ENCODE results near the gene TYRO3.

The TYRO3 gene

GRCh38 chr15:41575282-41575681 is 16.3 kb downstream of the TYRO3 start:
- no peak for DNase-seq (ENCODE audit: low spot score)
- in situ Hi-C loops (cut with MboI; ENCODE audit: low pct_unique_long_range_greater_than_20kb, low sequenced_read_pairs, unreplicated experiment) = no loop called here
- no peak for TF ChIP-seq CTCF (IDR thresholded peaks at IDR 0.05; ENCODE audit: extremely low read depth, insufficient read depth, missing control alignments)

- in situ Hi-C loops (cut with MboI; ENCODE audit: low pct_unique_long_range_greater_than_20kb, low sequenced_read_pairs, unreplicated experiment) = no loop called here
- TF ChIP-seq CTCF (IDR thresholded peaks at IDR 0.05; ENCODE audit: extremely low read depth, insufficient read depth, missing control alignments) = no peak
- DNase-seq (ENCODE audit: low spot score) = no peak
Observed at GRCh38 chr15:41577863-41578735, 19.1 kb downstream of the TYRO3 start.

DNA sequence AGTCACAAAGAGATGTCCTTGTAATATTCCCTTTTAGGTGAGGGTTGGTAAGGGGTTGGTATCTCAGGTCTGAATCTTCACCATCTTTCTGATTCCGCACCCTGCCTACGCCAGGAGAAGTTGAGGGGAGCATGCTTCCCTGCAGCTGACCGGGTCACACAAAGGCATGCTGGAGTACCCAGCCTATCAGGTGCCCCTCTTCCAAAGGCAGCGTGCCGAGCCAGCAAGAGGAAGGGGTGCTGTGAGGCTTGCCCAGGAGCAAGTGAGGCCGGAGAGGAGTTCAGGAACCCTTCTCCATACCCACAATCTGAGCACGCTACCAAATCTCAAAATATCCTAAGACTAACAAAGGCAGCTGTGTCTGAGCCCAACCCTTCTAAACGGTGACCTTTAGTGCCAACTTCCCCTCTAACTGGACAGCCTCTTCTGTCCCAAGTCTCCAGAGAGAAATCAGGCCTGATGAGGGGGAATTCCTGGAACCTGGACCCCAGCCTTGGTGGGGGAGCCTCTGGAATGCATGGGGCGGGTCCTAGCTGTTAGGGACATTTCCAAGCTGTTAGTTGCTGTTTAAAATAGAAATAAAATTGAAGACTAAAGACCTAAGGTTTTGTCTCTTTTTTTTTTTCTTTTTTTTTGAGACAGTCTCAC is 19.8 kb downstream of the TYRO3 start:
- DNase-seq (ENCODE audit: low spot score) = no peak
- in situ Hi-C loops (cut with MboI; ENCODE audit: low pct_unique_long_range_greater_than_20kb, low sequenced_read_pairs, unreplicated experiment) = no loop called here
- no peak for TF ChIP-seq CTCF (IDR thresholded peaks at IDR 0.05; ENCODE audit: extremely low read depth, insufficient read depth, missing control alignments)

GRCh38 chr15:41581110-41581509 is 22.1 kb downstream of the TYRO3 start:
- no peak for DNase-seq (ENCODE audit: low spot score)
- in situ Hi-C loops (cut with MboI; ENCODE audit: low pct_unique_long_range_greater_than_20kb, low sequenced_read_pairs, unreplicated experiment) = no loop called here
- TF ChIP-seq CTCF (IDR thresholded peaks at IDR 0.05; ENCODE audit: extremely low read depth, insufficient read depth, missing control alignments) = peak; percentile 29

- no peak for TF ChIP-seq CTCF (IDR thresholded peaks at IDR 0.05; ENCODE audit: extremely low read depth, insufficient read depth, missing control alignments)
- in situ Hi-C loops (cut with MboI; ENCODE audit: low pct_unique_long_range_greater_than_20kb, low sequenced_read_pairs, unreplicated experiment) = no loop called here
- no peak for DNase-seq (ENCODE audit: low spot score)
Observed at GRCh38 chr15:41583795-41584194, 24.8 kb downstream of the TYRO3 start.

GRCh38 chr15:41584636-41585126 is 25.7 kb downstream of the TYRO3 start:
- TF ChIP-seq CTCF (IDR thresholded peaks at IDR 0.05; ENCODE audit: extremely low read depth, insufficient read depth, missing control alignments) = no peak
- no peak for DNase-seq (ENCODE audit: low spot score)
- in situ Hi-C loops (cut with MboI; ENCODE audit: low pct_unique_long_range_greater_than_20kb, low sequenced_read_pairs, unreplicated experiment) = no loop called here

All from GM13977 (cell line).